OCI-LY1 (cell line): ENCODE results near the gene TRUB1.

Source experiments
- H2AFZ ChIP-seq: fragments of 200-600 bp; sonication (generic), shearing (Covaris generic); 2 replicates; pipeline ENCODE4 v1.6.0; 2014; ENCODE audit warnings: antibody characterized with exemption, mild to moderate bottlenecking, low read length
- H3F3A ChIP-seq: fragments of 200-600 bp; sonication (generic), shearing (Covaris generic); 2 replicates; pipeline ENCODE4 v1.6.0; 2014; ENCODE audit warnings: mild to moderate bottlenecking, antibody characterized with exemption, low read length, moderate library complexity; ENCODE audit not compliant: insufficient read depth
- H3K27ac ChIP-seq: fragments of 200-600 bp; sonication (generic); 2 replicates; pipeline ENCODE4 v1.5.1; 2014; ENCODE audit warnings: low read length, mixed run types, mild to moderate bottlenecking, low read depth; ENCODE audit not compliant: poor library complexity, severe bottlenecking
- H3K27me3 ChIP-seq: fragments of 200-600 bp; sonication (generic); 2 replicates; pipeline ENCODE4 v1.6.0; 2014; ENCODE audit warnings: antibody characterized with exemption, mild to moderate bottlenecking, low read length, moderate library complexity; ENCODE audit not compliant: insufficient read depth
- H3K36me3 ChIP-seq: fragments of 200-600 bp; sonication (generic); 2 replicates; pipeline ENCODE4 v1.6.1; 2014; ENCODE audit warnings: mild to moderate bottlenecking, antibody characterized with exemption, low read length, moderate library complexity, mixed read lengths; ENCODE audit not compliant: insufficient read depth
- H3K4me1 ChIP-seq: fragments of 200-600 bp; sonication (generic); 2 replicates; pipeline ENCODE4 v1.5.1; 2014; ENCODE audit warnings: mild to moderate bottlenecking, low read length, moderate library complexity; ENCODE audit not compliant: insufficient read depth, severe bottlenecking
- H3K4me2 ChIP-seq: fragments of 200-600 bp; sonication (generic), shearing (Covaris generic); 2 replicates; pipeline ENCODE4 v1.6.1; 2014; ENCODE audit warnings: low read length
- H3K4me3 ChIP-seq: fragments of 200-600 bp; sonication (generic); 2 replicates; pipeline ENCODE4 v1.5.1; 2014; ENCODE audit warnings: low read length, low read depth, mild to moderate bottlenecking, mixed read lengths; ENCODE audit not compliant: poor library complexity, severe bottlenecking
- H3K79me2 ChIP-seq: fragments of 200-600 bp; shearing (Covaris generic); 2 replicates; pipeline ENCODE4 v1.6.1; 2016; ENCODE audit warnings: mixed run types, low read length, mixed read lengths; ENCODE audit not compliant: insufficient read depth
- H3K9ac ChIP-seq: fragments of 200-600 bp; sonication (generic), shearing (Covaris generic); 2 replicates; pipeline ENCODE4 v1.6.1; 2014; ENCODE audit warnings: mild to moderate bottlenecking, low read length, mixed read lengths
- H3K9me2 ChIP-seq: fragments of 200-600 bp; sonication (generic), shearing (Covaris generic); 2 replicates; pipeline ENCODE4 v1.6.1; 2014; ENCODE audit warnings: low read depth, mild to moderate bottlenecking, low read length, mixed read lengths
- H3K9me3 ChIP-seq: fragments of 200-600 bp; shearing (Covaris generic); 2 replicates; pipeline ENCODE4 v1.6.1; 2014; ENCODE audit warnings: low read length, mixed read lengths
- H4K20me1 ChIP-seq: fragments of 200-600 bp; sonication (generic), shearing (Covaris generic); 2 replicates; pipeline ENCODE4 v1.6.0; 2016; ENCODE audit warnings: mild to moderate bottlenecking, low read length; ENCODE audit not compliant: insufficient read depth
- CTCF ChIP-seq: fragments of 200-600 bp; sonication (generic), shearing (Covaris generic); IDR thresholded peaks from 2 replicates; pipeline ENCODE4 v1.5.1; 2017; ENCODE audit warnings: mild to moderate bottlenecking, antibody characterized with exemption, low read length, moderate library complexity, mixed read lengths
- EZH2 ChIP-seq: fragments of 200-600 bp; sonication (generic), shearing (Covaris generic); IDR thresholded peaks from 2 replicates; pipeline ENCODE4 v1.8.0; 2017; ENCODE audit warnings: borderline replicate concordance, mixed run types, mild to moderate bottlenecking, antibody characterized with exemption, low read length, moderate library complexity, mixed read lengths

Gene TRUB1

GRCh38 chr10:114998993-114999392 lies 61.0 kb downstream of the TRUB1 start:
- H3K9ac ChIP-seq = no peak overlapping the region
- H3K27ac ChIP-seq = no peak overlapping the region
- H3K4me3 ChIP-seq = no peak overlapping the region
- no peaks in the 10 kb centered on the region for H3K9me3 ChIP-seq
- no peaks in the 10 kb centered on the region for H3K27me3 ChIP-seq
- no peak for TF ChIP-seq CTCF
- no peak for TF ChIP-seq EZH2
- H3K36me3 ChIP-seq = no peaks in the 10 kb centered on the region
- H3K9me2 ChIP-seq = no peaks in the 10 kb centered on the region
- no peaks in the 10 kb centered on the region for H4K20me1 ChIP-seq
- H3F3A ChIP-seq = no peaks in the 10 kb centered on the region; the same call in 1 of the 2 replicates
- H2AFZ ChIP-seq = no peak overlapping the region
- peaks cover 24% of the 10 kb centered on the region for H3K4me1 ChIP-seq
- H3K4me2 ChIP-seq = no peak overlapping the region
- H3K79me2 ChIP-seq = no peaks in the 10 kb centered on the region

DNA sequence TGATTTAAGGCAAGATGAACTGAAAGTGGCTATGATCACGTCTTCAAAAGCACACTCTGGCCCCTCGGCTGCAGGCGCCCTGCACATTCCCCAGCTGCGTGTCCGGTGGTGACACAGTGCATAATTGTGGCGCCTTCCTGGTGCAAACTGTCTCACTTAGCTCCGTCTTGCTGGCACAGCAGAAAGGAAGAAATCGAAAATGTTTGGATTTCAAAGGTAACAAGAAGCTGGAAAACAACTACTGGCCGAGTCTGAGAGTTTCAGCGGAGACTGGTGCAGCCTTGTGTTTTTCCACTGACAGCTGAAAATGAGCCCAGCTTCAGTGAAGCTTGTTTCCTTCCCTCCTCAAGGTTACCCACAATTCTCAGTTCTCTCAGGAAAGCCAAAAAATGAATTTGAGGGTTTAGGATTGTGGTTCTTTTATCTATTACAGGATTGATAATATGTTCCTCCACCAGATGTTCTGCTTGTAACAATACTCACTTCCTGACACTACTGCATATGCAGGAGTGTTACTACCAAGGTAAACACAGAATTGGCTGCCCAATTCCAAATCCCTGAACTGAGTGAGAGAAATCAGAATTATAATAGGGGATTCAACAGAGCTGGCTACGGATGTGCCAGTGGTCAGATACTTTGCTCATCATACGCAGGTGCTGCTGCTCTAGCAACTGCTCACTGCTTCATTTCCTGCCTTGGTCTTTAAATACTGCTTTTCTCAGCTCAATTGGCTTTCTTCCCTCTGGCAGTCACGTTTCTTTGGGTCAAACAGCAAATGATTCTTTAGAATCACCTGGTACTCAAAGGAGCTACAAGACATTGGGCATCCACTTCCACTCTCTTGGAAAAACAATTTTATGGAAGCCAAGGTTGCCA lies 63.7 kb downstream of the TRUB1 start:
- H3K9ac ChIP-seq = peak overlapping the region; percentile 32; the same call in 1 of the 2 replicates

GRCh38 chr10:115003396-115003795 lies 65.4 kb downstream of the TRUB1 start:
- no peaks in the 10 kb centered on the region for H3K36me3 ChIP-seq
- no peaks in the 10 kb centered on the region for H4K20me1 ChIP-seq
- H3F3A ChIP-seq = no peaks in the 10 kb centered on the region
- TF ChIP-seq EZH2 = no peak
- TF ChIP-seq CTCF = no peak
- H3K27me3 ChIP-seq = no peaks in the 10 kb centered on the region
- H3K4me2 ChIP-seq = no peak overlapping the region
- H3K4me3 ChIP-seq = no peak overlapping the region
- H3K79me2 ChIP-seq = no peaks in the 10 kb centered on the region
- H2AFZ ChIP-seq = no peak overlapping the region
- H3K9ac ChIP-seq = no peak overlapping the region
- H3K4me1 ChIP-seq = peaks cover 24% of the 10 kb centered on the region
- H3K27ac ChIP-seq = no peak overlapping the region
- H3K9me3 ChIP-seq = no peaks in the 10 kb centered on the region
- no peaks in the 10 kb centered on the region for H3K9me2 ChIP-seq

More for the DNA sequence above, 63.7 kb downstream of the TRUB1 start:
- Histone ChIP-seq H3K9me3 (no peaks in the 10 kb centered on the region), H3K27ac (peak overlapping the region; percentile 78), H3K4me3 (peak overlapping the region; percentile 48), H3K79me2 (no peaks in the 10 kb centered on the region), H3K4me2 (peak overlapping the region; percentile 64), H3F3A (no peaks in the 10 kb centered on the region), H2AFZ (no peak overlapping the region), H4K20me1 (no peaks in the 10 kb centered on the region), H3K36me3 (no peaks in the 10 kb centered on the region), H3K9me2 (no peaks in the 10 kb centered on the region), H3K4me1 (peaks cover 24% of the 10 kb centered on the region), H3K27me3 (no peaks in the 10 kb centered on the region)
- TF ChIP-seq CTCF (no peak), EZH2 (no peak)
